ENCODE measurements around the gene ZNF862. TPM values are rescaled to one million over a fixed set of nuclear protein-coding genes. Genes with fewer than 3 reads are reported as not detected.

The ZNF862 gene
- polyA plus RNA-seq, 4 donors = 3.2 to 12.6 (median 6.6) TPM

- WGBS, 3 donors = 88 to 90% (median 90%) methylated on average over 13 of the region's 13 CpGs
- DNase-seq (no peak), FAIRE-seq (no peak)
- H3K4me1 ChIP-seq (ENCODE audit: control insufficient read depth in 3 of 3, insufficient read depth in 2 of 3, low read depth in 1 of 3, low read length in 2 of 3) = peaks cover 0 to 9% (median 0%) of the 10 kb centered on the region in 3 donors
- H3K4me3 ChIP-seq (ENCODE audit: low read depth in 1 of 3, low read length in 3 of 3) = no peak overlapping the region
- H3K27me3 ChIP-seq (ENCODE audit: control insufficient read depth in 3 of 3, insufficient read depth in 3 of 3, low read length in 3 of 3) = peaks cover 0 to 6% (median 0%) of the 10 kb centered on the region in 3 donors
- H3K9me3 ChIP-seq (ENCODE audit: control insufficient read depth in 2 of 2, insufficient read depth in 1 of 2, low read depth in 1 of 2, low read length in 1 of 2) = no peaks in the 10 kb centered on the region
- no peak overlapping the region for H3K27ac ChIP-seq (ENCODE audit: low read depth in 1 of 3, low read length in 2 of 3)
- no peaks in the 10 kb centered on the region for H3K36me3 ChIP-seq (ENCODE audit: control insufficient read depth in 3 of 3, insufficient read depth in 2 of 3, low read depth in 1 of 3, low read length in 3 of 3)
Observed at GRCh38 chr7:149878523-149878921, 40.3 kb downstream of the ZNF862 start.

DNA sequence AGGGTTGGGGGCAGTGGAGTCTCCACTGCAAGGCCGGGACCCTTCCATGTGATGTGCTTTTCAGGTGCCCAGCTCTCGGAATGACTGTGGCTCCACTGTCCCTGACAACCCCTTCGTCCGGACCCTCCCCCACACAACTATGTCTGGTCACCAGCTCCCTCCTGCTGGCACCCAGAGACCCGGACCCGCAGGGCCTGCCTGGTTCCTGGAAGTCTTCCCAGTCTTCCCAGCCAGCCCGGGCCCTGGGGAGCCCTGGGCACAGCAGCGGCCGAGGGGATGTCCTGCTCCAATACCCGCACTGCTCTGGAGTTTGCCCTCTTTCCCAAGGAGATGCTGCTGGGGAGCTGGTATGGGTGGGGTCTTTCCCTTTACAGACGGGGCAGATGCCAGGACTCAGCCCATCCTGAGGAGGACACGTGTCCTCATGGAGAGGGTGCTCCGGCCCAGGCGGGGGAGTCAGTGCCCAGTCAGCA is 41.1 kb downstream of the ZNF862 start:
- no peak overlapping the region for H3K27ac ChIP-seq (ENCODE audit: low read depth in 1 of 3, low read length in 2 of 3)
- FAIRE-seq = no peak
- peaks cover 0 to 4% (median 0%) of the 10 kb centered on the region in 3 donors for H3K27me3 ChIP-seq (ENCODE audit: control insufficient read depth in 3 of 3, insufficient read depth in 3 of 3, low read length in 3 of 3)
- no peak for DNase-seq
- no peak overlapping the region for H3K4me3 ChIP-seq (ENCODE audit: low read depth in 1 of 3, low read length in 3 of 3)
- WGBS, 3 donors = 75 to 90% (median 86%) methylated on average over 13 to 14 of the region's 14 CpGs
- no peaks in the 10 kb centered on the region for H3K36me3 ChIP-seq (ENCODE audit: control insufficient read depth in 3 of 3, insufficient read depth in 2 of 3, low read depth in 1 of 3, low read length in 3 of 3)
- peaks cover 0 to 11% (median 0%) of the 10 kb centered on the region in 3 donors for H3K4me1 ChIP-seq (ENCODE audit: control insufficient read depth in 3 of 3, insufficient read depth in 2 of 3, low read depth in 1 of 3, low read length in 2 of 3)
- no peaks in the 10 kb centered on the region for H3K9me3 ChIP-seq (ENCODE audit: control insufficient read depth in 2 of 2, insufficient read depth in 1 of 2, low read depth in 1 of 2, low read length in 1 of 2)

- WGBS, 3 donors = 84 to 92% (median 92%) methylated on average over 16 of the region's 16 CpGs
- H3K36me3 ChIP-seq (ENCODE audit: control insufficient read depth in 3 of 3, insufficient read depth in 2 of 3, low read depth in 1 of 3, low read length in 3 of 3) = no peaks in the 10 kb centered on the region
- no peak overlapping the region for H3K27ac ChIP-seq (ENCODE audit: low read depth in 1 of 3, low read length in 2 of 3)
- DNase-seq (no peak), FAIRE-seq (no peak)
- H3K4me1 ChIP-seq (ENCODE audit: control insufficient read depth in 3 of 3, insufficient read depth in 2 of 3, low read depth in 1 of 3, low read length in 2 of 3) = peaks cover 0 to 9% (median 0%) of the 10 kb centered on the region in 3 donors
- no peak overlapping the region for H3K4me3 ChIP-seq (ENCODE audit: low read depth in 1 of 3, low read length in 3 of 3)
- no peaks in the 10 kb centered on the region for H3K27me3 ChIP-seq (ENCODE audit: control insufficient read depth in 3 of 3, insufficient read depth in 3 of 3, low read length in 3 of 3)
- H3K9me3 ChIP-seq (ENCODE audit: control insufficient read depth in 2 of 2, insufficient read depth in 1 of 2, low read depth in 1 of 2, low read length in 1 of 2) = no peaks in the 10 kb centered on the region
Observed at GRCh38 chr7:149879766-149880637, 41.8 kb downstream of the ZNF862 start.

GRCh38 chr7:149880638-149881311 is 42.6 kb downstream of the ZNF862 start:
- peaks cover 0 to 15% (median 0%) of the 10 kb centered on the region in 3 donors for H3K4me1 ChIP-seq (ENCODE audit: control insufficient read depth in 3 of 3, insufficient read depth in 2 of 3, low read depth in 1 of 3, low read length in 2 of 3)
- 73 to 88% (median 79%) methylated on average over 14 of the region's 14 CpGs for whole genome bisulfite sequencing, 3 donors
- DNase-seq (no peak), FAIRE-seq (no peak)
- no peaks in the 10 kb centered on the region for H3K27me3 ChIP-seq (ENCODE audit: control insufficient read depth in 3 of 3, insufficient read depth in 3 of 3, low read length in 3 of 3)
- H3K4me3 ChIP-seq (ENCODE audit: low read depth in 1 of 3, low read length in 3 of 3) = no peak overlapping the region
- no peaks in the 10 kb centered on the region for H3K36me3 ChIP-seq (ENCODE audit: control insufficient read depth in 3 of 3, insufficient read depth in 2 of 3, low read depth in 1 of 3, low read length in 3 of 3)
- no peaks in the 10 kb centered on the region for H3K9me3 ChIP-seq (ENCODE audit: control insufficient read depth in 2 of 2, insufficient read depth in 1 of 2, low read depth in 1 of 2, low read length in 1 of 2)
- no peak overlapping the region for H3K27ac ChIP-seq (ENCODE audit: low read depth in 1 of 3, low read length in 2 of 3)

DNA sequence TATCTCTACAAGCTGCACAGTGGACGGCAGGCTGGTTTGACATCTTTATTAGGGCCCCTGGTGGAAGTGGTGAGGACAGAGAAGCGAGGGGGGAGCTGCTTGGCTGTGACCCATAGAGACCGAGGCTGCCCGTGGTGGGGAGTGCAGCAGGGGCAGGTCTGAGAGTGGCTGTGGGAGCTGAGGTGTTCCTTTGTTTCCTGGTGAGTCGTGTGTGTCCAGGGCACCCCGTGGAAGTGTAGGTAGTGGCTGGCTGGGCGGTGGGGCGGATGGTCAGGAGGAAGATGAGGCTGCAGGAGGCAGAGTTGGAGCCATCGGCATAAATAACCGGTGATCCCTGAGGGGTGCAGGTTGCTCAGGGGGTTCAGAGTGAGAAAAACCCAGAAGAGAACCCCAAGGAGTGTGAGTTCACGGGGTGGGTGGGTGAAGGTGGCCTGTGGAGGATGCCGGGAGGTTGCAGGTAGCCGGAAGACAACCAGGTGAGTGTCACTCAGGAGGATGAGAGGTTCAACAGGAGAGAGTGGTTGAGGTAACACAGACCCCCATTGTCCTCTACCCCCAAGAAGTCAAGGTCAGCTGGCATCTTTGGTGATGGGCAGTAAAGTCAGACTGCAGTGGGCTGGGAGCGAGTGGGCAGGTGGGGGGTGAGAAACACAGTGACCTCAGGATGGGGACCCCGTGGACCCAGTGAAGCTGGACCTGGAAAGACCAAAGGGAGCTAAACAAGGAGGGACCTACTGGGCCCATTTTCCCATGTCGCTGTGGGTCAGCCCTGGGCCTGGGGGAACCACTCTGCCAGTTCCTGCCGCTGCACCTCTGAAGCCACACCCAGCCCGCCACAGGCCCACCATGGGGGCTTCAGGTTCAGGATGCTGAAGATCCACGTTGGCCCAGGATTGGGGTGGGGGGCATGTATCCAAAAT is 43.4 kb downstream of the ZNF862 start:
- peaks cover 0 to 15% (median 0%) of the 10 kb centered on the region in 3 donors for H3K4me1 ChIP-seq (ENCODE audit: control insufficient read depth in 3 of 3, insufficient read depth in 2 of 3, low read depth in 1 of 3, low read length in 2 of 3)
- no peak for FAIRE-seq
- H3K36me3 ChIP-seq (ENCODE audit: control insufficient read depth in 3 of 3, insufficient read depth in 2 of 3, low read depth in 1 of 3, low read length in 3 of 3) = no peaks in the 10 kb centered on the region
- H3K27me3 ChIP-seq (ENCODE audit: control insufficient read depth in 3 of 3, insufficient read depth in 3 of 3, low read length in 3 of 3) = no peaks in the 10 kb centered on the region
- no peak for DNase-seq
- no peak overlapping the region for H3K4me3 ChIP-seq (ENCODE audit: low read depth in 1 of 3, low read length in 3 of 3)
- no peaks in the 10 kb centered on the region for H3K9me3 ChIP-seq (ENCODE audit: control insufficient read depth in 2 of 2, insufficient read depth in 1 of 2, low read depth in 1 of 2, low read length in 1 of 2)
- 81 to 84% (median 84%) methylated on average over 19 of the region's 19 CpGs for WGBS, 3 donors
- H3K27ac ChIP-seq (ENCODE audit: low read depth in 1 of 3, low read length in 2 of 3) = no peak overlapping the region

GRCh38 chr7:149882248-149883047 is 44.3 kb downstream of the ZNF862 start:
- peaks cover 0 to 15% (median 0%) of the 10 kb centered on the region in 3 donors for H3K4me1 ChIP-seq (ENCODE audit: control insufficient read depth in 3 of 3, insufficient read depth in 2 of 3, low read depth in 1 of 3, low read length in 2 of 3)
- peak in 1 of 2 donors; percentile 1 for DNase-seq
- no peak overlapping the region for H3K4me3 ChIP-seq (ENCODE audit: low read depth in 1 of 3, low read length in 3 of 3)
- 74 to 78% (median 75%) methylated on average over 11 of the region's 11 CpGs for WGBS, 3 donors
- no peaks in the 10 kb centered on the region for H3K27me3 ChIP-seq (ENCODE audit: control insufficient read depth in 3 of 3, insufficient read depth in 3 of 3, low read length in 3 of 3)
- no peak overlapping the region for H3K27ac ChIP-seq (ENCODE audit: low read depth in 1 of 3, low read length in 2 of 3)
- no peaks in the 10 kb centered on the region for H3K36me3 ChIP-seq (ENCODE audit: control insufficient read depth in 3 of 3, insufficient read depth in 2 of 3, low read depth in 1 of 3, low read length in 3 of 3)
- FAIRE-seq = no peak
- H3K9me3 ChIP-seq (ENCODE audit: control insufficient read depth in 2 of 2, insufficient read depth in 1 of 2, low read depth in 1 of 2, low read length in 1 of 2) = no peaks in the 10 kb centered on the region

GRCh38 chr7:149883048-149883438 is 44.9 kb downstream of the ZNF862 start:
- Histone ChIP-seq H3K9me3 (ENCODE audit: control insufficient read depth in 2 of 2, insufficient read depth in 1 of 2, low read depth in 1 of 2, low read length in 1 of 2) (no peaks in the 10 kb centered on the region), H3K27me3 (ENCODE audit: control insufficient read depth in 3 of 3, insufficient read depth in 3 of 3, low read length in 3 of 3) (no peaks in the 10 kb centered on the region), H3K4me1 (ENCODE audit: control insufficient read depth in 3 of 3, insufficient read depth in 2 of 3, low read depth in 1 of 3, low read length in 2 of 3) (peaks cover 0 to 15% (median 0%) of the 10 kb centered on the region in 3 donors), H3K36me3 (ENCODE audit: control insufficient read depth in 3 of 3, insufficient read depth in 2 of 3, low read depth in 1 of 3, low read length in 3 of 3) (no peaks in the 10 kb centered on the region), H3K27ac (ENCODE audit: low read depth in 1 of 3, low read length in 2 of 3) (peak overlapping the region in 1 of 3 donors; percentile 35), H3K4me3 (ENCODE audit: low read depth in 1 of 3, low read length in 3 of 3) (no peak overlapping the region)
- 56 to 63% (median 57%) methylated on average over 8 of the region's 8 CpGs for WGBS, 3 donors
- DNase-seq (no peak), FAIRE-seq (no peak)

Data from small intestine (tissue), 7 donors.